Measurements from ENCODE around the gene FAM241B. TPM values are rescaled to one million over a fixed set of nuclear protein-coding genes. Genes with fewer than 3 reads are reported as not detected.

The FAM241B gene
- total RNA-seq, 1 experiment from 2014 or later = 24.4 TPM

- TF ChIP-seq ZNF512 (CRISPR knock-in tag; IDR thresholded peaks at IDR 0.05; ENCODE audit: borderline replicate concordance) (no peak), NR2C2 (CRISPR knock-in tag; IDR thresholded peaks at IDR 0.05) (no peak), CBFB (CRISPR knock-in tag; IDR thresholded peaks at IDR 0.05; ENCODE audit: low read depth) (no peak), ZSCAN18 (CRISPR knock-in tag; IDR thresholded peaks at IDR 0.05) (no peak), EMX1 (CRISPR knock-in tag; IDR thresholded peaks at IDR 0.05) (no peak), ERG (CRISPR knock-in tag; IDR thresholded peaks at IDR 0.05) (no peak), ZNF396 (CRISPR knock-in tag; IDR thresholded peaks at IDR 0.05; ENCODE audit: borderline replicate concordance) (no peak), RELA (CRISPR knock-in tag; IDR thresholded peaks at IDR 0.05; ENCODE audit: borderline replicate concordance) (no peak)
Measured at GRCh38 chr10:69634759-69635425, 4.8 kb downstream of the FAM241B start (continued).

- no peak overlapping the region for H3K4me3 Mint-ChIP-seq
- TF ChIP-seq ATF6 (CRISPR knock-in tag; IDR thresholded peaks at IDR 0.05) (no peak), RELA (CRISPR knock-in tag; IDR thresholded peaks at IDR 0.05; ENCODE audit: borderline replicate concordance) (no peak), MXD4 (CRISPR knock-in tag; IDR thresholded peaks at IDR 0.05; ENCODE audit: borderline replicate concordance) (no peak), TEAD4 (CRISPR knock-in tag; IDR thresholded peaks at IDR 0.05) (no peak)
- ChIA-PET POLR2A (interaction anchor here (0.5 to 3.4 kb wide), 3 partner anchors 53 to 119 kb away, joined by 3 to 19 read pairs (median 3); no protein-coding TSS in a partner anchor), CTCF (interaction anchor here (0.9 to 15.6 kb wide), 24 partner anchors 8 to 598 kb away, joined by 3 to 511 read pairs (median 11); partner anchors contain the start of genes NEUROG3 and PPA1)
- ATAC-seq = no peak
- H3K36me3 Mint-ChIP-seq = peaks cover 17% of the 10 kb centered on the region
- H3K27ac Mint-ChIP-seq = no peak overlapping the region
- H3K27me3 Mint-ChIP-seq (ENCODE audit: low read depth) = no peaks in the 10 kb centered on the region
- no peak for DNase-seq (ENCODE audit: low spot score)
- peaks cover 19% of the 10 kb centered on the region for H3K4me1 Mint-ChIP-seq
- no peaks in the 10 kb centered on the region for H3K9me3 Mint-ChIP-seq
Measured at GRCh38 chr10:69635428-69636272, 5.6 kb downstream of the FAM241B start.

- TF ChIP-seq FOXP4 (CRISPR knock-in tag; IDR thresholded peaks at IDR 0.05) (no peak), NR2C2 (CRISPR knock-in tag; IDR thresholded peaks at IDR 0.05) (no peak), CDX4 (CRISPR knock-in tag; IDR thresholded peaks at IDR 0.05; ENCODE audit: borderline replicate concordance) (no peak), ZNF425 (CRISPR knock-in tag; conservative IDR thresholded peaks at IDR 0.05) (no peak), NFYB (CRISPR knock-in tag; conservative IDR thresholded peaks at IDR 0.05; ENCODE audit: low read depth) (no peak), ZNF121 (CRISPR knock-in tag; IDR thresholded peaks at IDR 0.05) (no peak), NFATC4 (CRISPR knock-in tag; IDR thresholded peaks at IDR 0.05) (no peak), ZNF396 (CRISPR knock-in tag; IDR thresholded peaks at IDR 0.05; ENCODE audit: borderline replicate concordance) (no peak), ELF4 (CRISPR knock-in tag; IDR thresholded peaks at IDR 0.05; ENCODE audit: low read depth) (no peak), ZNF671 (CRISPR knock-in tag; IDR thresholded peaks at IDR 0.05) (no peak), FOXK1 (CRISPR knock-in tag; IDR thresholded peaks at IDR 0.05) (no peak)
- H3K27ac Mint-ChIP-seq = no peak overlapping the region
- H3K36me3 Mint-ChIP-seq = peaks cover 17% of the 10 kb centered on the region
- ATAC-seq (no peak), DNase-seq (ENCODE audit: low spot score) (no peak)
- no peaks in the 10 kb centered on the region for H3K27me3 Mint-ChIP-seq (ENCODE audit: low read depth)
- ChIA-PET POLR2A (interaction anchor here (1.6 to 3.4 kb wide), 2 partner anchors 81 to 120 kb away, joined by 3 to 19 read pairs; no protein-coding TSS in a partner anchor), CTCF (interaction anchor here (0.6 to 15.6 kb wide), 46 partner anchors 8 to 597 kb away, joined by 3 to 511 read pairs (median 7); partner anchors contain the start of genes NEUROG3, PPA1 and TSPAN15)
- H3K4me3 Mint-ChIP-seq = no peak overlapping the region
- H3K9me3 Mint-ChIP-seq = no peaks in the 10 kb centered on the region
- H3K4me1 Mint-ChIP-seq = peaks cover 16% of the 10 kb centered on the region
Measured at GRCh38 chr10:69636273-69636575, 6.2 kb downstream of the FAM241B start.

All from WTC11 (cell line).